NOMO-1 treated with DMSO at 0.1 percent for 48 hours (cell line): ENCODE results near the gene HIBCH.
A peak's percentile ranks its signal among the peaks of the same experiment; 100 is the strongest.
"Not testable (repeated sequence)": the region's sequence is repeated elsewhere in the genome, so short reads cannot be mapped to it uniquely, and the experiment has no call there.

Experiments
- DNase-seq: peaks from one replicate; lab custom pipeline; 2025; ENCODE audit not compliant: unreplicated experiment; lab: John Stamatoyannopoulos, UW

The HIBCH gene

GRCh38 chr2:190312635-190313025, 7.0 kb downstream of the HIBCH start:
- not testable (repeated sequence) for DNase-seq

- no peak for DNase-seq
Observed at GRCh38 chr2:190311893-190312634, 7.6 kb downstream of the HIBCH start.

- DNase-seq, result no peak
Observed at GRCh38 chr2:190308031-190308430, 11.6 kb downstream of the HIBCH start.

- DNase-seq, result no peak
Observed at GRCh38 chr2:190304404-190304803, 15.2 kb downstream of the HIBCH start.

GRCh38 chr2:190303647-190304046, 16.0 kb downstream of the HIBCH start:
- no peak for DNase-seq

- no peak for DNase-seq
Observed at GRCh38 chr2:190302052-190302451, 17.6 kb downstream of the HIBCH start.

- no peak for DNase-seq
Observed at GRCh38 chr2:190301032-190301431, 18.6 kb downstream of the HIBCH start.

- not testable (repeated sequence) for DNase-seq
Observed at GRCh38 chr2:190297880-190298279, 21.7 kb downstream of the HIBCH start.

- no peak for DNase-seq
Observed at GRCh38 chr2:190283783-190284182, 35.8 kb downstream of the HIBCH start.

GRCh38 chr2:190280565-190281350, 38.9 kb downstream of the HIBCH start:
- no peak for DNase-seq

- DNase-seq, result not testable (repeated sequence)
Observed at GRCh38 chr2:190279256-190280134, 40.1 kb downstream of the HIBCH start.

- peak; percentile 24 for DNase-seq
Observed at GRCh38 chr2:190277234-190278112, 42.2 kb downstream of the HIBCH start.

GRCh38 chr2:190272457-190272842, 47.2 kb downstream of the HIBCH start:
- DNase-seq, result no peak

- no peak for DNase-seq
Observed at GRCh38 chr2:190271783-190272456, 47.7 kb downstream of the HIBCH start.

- DNase-seq, result no peak
Observed at GRCh38 chr2:190270298-190270697, 49.3 kb downstream of the HIBCH start.

GRCh38 chr2:190269699-190270098, 49.9 kb downstream of the HIBCH start:
- not testable (repeated sequence) for DNase-seq

- no peak for DNase-seq
Observed at GRCh38 chr2:190267302-190267701, 52.3 kb downstream of the HIBCH start.

- DNase-seq, result no peak
Observed at GRCh38 chr2:190266314-190266713, 53.3 kb downstream of the HIBCH start.

GRCh38 chr2:190261851-190262250, 57.8 kb downstream of the HIBCH start:
- DNase-seq, result no peak

GRCh38 chr2:190256087-190256486, 63.5 kb downstream of the HIBCH start:
- DNase-seq, result no peak
